HS-27A (cell line): ENCODE results near the gene TESK1.
A peak's percentile ranks its signal among the peaks of the same experiment; 100 is the strongest.

ENCODE experiments used
- DNase-seq: peaks from one replicate; pipeline ENCODE4 v3.0.0-alpha.2; 2012; ENCODE audit warnings: low read depth, missing footprints

Gene TESK1

DNA sequence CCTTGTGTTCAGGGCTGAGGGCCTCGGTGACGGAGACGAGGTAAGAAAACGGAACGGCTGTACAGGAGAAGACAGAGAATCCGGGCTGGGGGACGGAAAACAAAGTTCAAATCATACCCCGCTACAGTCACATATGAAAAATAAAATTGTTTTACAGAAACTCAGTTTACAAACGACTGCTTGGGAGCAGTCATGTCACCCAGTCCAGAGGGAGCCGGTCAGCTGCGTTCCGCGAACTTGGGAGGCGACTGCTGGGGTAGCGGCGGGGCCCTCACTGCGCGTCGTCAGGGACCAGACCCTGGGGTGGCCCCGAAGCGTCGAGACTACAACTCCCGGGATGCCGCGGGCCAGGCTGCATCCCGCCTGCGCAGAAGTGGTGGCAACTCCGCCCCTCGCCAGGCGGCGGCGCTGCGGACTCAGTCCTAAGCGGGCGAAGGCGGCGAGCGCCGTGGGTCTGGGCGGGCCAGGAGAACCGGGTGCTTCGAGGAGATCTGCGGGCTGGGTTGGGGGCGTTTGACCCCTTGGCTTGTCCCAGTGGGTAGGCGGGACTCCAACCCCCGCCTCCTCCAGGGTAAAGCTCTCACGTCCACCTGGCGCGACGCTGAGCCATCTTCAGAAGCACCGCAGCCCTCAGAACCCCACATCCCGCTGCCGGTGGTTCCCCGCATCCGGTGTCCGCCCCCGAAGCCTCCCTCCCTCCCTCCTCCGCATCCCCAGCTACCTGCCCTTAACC lies 41.6 kb downstream of the TESK1 start:
- peak; percentile 83 for DNase-seq

DNA sequence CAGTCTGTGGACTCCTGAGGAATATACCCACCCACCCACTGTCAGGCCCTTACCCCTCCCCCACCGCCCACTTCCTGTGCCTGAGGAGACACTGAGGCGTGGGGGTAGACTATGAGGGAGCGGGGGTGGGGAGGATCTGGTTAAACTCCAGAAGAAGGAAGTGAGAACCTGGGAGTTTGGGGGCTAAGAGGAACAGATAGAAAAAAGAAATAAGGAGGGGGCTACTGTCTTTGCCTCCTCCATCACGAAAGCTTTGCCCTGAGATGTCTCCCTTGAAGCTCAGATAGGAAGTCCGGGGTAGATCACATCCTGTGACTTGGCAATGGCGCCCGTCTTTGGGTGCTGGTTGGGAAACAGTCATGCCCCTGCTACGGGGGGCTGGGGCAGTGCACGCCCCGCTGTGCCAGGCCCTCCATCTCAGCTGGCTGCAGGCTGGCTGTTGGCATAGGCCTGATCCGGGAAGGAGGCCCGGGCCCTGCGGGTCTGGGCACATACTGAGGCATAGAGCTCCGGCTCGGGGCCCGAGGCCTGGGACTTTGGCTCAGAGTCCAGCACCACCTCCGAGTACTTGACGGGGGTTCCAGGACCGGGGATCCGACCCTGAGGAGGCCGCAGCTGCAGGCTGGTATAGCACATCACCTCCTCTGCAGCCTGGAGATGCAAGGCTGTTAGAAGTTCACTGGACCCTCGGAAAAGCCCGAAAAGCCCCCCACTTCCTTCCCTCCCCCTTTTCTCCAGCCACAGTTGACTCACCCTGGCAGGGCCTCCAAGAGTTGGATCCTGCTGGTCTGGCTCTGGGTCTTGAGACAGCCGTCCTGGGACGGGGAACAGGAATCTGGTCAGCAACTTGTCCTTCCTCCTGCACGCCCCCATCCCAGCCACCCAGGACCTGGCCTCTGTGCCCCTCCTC lies 44.6 kb downstream of the TESK1 start:
- no peak for DNase-seq

DNA sequence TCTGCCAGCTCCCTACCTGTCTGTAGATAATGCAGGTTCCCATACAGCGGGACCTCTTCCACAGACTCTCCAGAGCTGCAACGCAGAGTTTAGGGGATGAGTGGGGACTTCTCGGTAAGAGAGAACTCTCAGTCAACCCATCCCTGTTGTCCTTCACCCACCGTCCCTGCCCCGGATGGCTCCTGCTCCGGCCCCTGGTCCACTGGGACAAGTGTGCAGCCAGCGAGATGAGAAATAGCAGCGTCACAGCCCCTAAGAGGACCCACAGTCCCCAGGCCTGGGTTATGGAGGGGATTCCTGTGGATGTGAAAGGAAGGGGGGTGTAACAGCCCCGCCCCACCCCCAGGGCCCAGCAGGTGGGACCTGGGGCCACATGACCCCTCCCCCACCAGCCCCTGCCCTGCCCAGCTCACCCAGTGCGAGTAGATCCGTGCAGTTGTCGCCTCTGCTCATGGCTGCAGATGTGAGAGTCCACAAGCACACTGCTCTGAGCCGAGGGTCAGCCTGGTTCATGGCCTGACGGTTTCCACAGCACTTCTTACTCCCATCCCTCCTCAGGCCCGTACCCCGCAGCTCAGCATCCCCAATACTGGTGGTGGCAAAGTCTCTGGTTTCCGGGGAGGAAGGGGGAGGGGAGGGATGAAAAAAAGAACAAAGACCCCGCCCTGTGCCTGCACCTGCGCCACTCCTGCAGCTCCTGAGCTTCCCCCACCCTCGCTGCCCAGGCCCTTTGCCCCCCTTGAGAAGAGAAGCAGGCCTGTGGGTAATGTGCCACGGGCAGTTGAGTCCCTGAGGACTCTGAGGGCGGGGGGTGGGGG lies 45.5 kb downstream of the TESK1 start, which contains the start of gene SIT1:
TSS of gene SIT1 (minus strand) at position 591 of the 818 bp plus-strand sequence. CDS start at position 513, 78 bp downstream.
- no peak for DNase-seq

DNA sequence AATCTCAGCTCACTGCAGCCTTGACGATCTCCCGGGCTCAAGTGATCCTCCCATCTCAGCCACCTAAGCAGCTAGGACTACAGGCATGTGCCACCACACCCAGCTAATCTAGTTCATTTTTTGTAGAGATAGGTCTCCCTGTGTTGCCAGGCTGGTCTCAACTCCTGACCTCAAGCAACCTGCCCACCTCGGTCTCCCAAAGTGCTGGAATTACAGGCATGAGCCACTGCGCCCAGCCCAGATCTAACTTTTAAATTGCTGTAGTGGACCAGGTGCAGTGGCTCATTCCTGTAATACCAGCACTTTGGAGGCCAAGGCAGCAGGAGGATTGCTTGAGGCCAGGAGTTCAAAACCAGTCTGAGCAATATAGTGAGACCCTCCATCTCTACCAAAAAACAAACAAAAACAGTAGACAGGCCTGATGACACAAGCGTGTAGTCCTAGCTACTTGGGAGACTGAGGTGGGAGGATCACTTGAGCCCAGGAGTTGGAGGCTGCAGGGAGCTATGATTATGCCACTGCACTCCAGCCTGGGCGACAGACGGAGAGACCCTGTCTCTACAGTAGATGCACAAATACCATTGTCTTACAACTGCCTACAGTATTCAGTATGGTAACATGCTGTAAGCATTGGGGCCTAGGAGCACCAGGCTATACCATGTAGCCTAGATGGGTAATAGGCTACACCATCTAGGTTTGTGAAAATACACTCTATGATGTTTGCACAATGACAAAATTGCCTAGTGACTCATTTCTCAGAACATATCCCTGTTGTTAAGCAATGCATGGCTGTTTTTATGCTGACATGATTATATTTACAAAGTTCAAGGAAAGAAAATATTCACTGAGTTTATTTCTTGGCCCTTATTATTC lies 47.1 kb downstream of the TESK1 start:
- DNase-seq = no peak

DNA sequence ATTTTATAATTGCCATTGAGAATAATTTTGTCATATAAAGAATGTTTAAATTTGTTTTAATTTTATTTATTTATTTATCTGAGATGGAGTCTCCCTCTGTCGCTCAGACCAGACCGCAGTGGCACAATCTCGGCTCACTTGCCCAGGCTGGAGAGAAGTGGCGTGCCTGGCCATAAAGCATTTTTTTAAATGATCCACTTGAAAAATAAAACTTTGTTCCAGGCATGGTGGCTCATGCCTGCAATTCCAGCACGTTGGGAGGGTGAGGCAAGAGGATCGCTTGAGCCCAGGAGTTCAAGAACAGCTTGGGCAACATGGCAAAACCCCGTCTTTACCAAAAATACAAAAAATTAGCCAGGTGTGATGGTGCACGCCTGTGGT lies 47.8 kb downstream of the TESK1 start:
- DNase-seq = no peak

DNA sequence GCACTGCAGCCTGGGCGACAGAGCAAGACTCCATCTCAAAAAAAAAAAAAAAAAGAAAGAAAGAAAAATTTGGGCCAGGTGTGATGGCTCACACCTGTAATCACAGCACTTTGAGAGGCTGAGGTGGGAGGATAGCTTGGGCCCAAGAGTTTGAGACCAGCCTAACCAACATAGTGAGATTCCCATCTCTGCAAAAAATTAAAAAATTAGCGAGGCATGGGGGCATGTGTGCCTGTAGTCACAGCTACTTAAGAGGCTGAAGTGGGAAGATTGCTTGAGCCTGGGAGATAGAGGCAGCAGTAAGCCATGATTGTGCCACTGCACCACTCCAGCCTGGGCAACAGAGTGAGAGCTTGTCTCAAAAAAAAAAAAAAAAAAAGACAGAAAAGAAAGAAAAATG lies 48.5 kb downstream of the TESK1 start:
- DNase-seq = no peak

DNA sequence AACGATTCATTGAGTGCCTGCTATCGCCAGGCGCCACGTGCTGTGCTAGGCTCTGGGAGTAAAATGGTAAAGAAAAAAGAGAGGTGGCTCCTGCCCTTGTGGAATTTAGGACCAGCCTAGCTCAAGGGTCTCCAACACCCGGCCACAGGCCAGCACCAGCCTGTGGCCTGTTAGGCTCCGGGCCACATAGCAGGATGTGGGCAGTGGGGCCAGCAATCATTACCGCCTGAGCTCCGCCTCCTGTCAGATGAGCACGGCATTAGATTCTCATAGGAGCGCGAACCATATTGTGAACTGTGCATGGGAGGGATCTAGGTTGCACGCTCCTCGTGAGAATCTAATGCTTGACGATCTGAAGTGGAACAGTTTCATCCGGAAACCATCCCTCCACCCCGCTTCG lies 51.3 kb downstream of the TESK1 start:
- DNase-seq = no peak

DNA sequence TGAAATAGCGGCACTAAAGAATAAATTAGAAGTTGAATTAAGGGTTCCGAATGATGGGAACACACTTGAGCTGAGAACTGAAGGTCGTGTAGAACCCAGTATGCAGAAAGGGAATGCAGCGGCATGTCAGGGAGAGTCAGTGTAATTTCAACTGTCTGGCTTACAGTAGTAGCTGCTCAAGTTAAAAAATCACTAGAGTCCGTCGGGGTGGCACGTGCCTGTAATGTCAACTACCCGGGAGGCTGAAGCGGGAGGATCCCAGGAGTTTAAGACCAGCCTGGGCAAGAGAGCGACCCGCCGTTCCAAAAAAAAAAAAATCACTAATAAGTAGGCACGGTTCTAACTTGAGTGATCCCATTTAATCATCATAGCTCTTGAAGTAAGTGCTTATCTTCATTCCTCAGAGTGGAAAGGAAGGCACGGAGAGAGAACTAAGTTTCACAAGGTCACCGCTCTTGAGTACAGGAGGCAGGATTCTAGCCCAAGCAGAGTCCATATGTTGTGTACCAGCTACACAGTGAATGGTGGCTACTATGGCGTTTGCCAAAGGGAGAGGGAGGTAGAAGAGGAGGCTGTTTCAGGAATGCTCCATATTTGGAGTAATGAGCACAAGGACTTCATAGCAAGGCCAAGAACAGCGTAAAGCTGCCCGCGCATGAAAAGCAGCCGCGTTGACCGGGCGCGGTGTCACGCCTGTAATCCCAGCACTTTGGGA lies 51.9 kb downstream of the TESK1 start:
- no peak for DNase-seq

DNA sequence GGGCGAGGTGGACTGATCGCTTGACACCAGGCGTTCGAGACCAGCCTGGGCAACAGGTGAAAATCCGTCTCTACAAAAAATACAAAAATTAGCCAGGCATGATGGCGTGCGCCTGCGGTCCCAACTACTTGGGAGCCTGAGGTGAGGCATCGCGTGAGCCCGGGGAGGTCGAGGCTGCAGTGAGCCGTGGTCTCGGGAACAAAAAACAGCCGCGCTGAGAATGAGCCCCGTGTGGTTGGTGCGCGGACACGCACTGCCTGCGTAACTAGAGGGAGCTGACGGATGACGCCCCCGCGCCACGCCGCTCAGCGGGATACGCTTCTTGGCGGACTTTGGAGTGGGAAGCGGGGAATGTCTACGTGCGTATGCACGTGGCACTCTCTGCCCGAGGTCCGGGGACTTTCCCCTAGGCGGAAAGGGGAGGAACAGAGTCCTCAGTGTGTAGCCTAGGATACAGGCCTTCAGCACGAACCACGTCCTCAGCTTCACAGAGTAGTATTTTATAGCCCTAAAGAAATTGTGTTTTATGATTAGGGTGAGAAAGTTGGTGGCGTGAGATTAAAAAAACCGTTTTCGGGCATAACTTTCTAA lies 52.6 kb downstream of the TESK1 start, which contains the start of gene RMRP:
TSS of gene RMRP (minus strand) at position 474 of the 591 bp plus-strand sequence.
- peak; percentile 96 for DNase-seq

DNA sequence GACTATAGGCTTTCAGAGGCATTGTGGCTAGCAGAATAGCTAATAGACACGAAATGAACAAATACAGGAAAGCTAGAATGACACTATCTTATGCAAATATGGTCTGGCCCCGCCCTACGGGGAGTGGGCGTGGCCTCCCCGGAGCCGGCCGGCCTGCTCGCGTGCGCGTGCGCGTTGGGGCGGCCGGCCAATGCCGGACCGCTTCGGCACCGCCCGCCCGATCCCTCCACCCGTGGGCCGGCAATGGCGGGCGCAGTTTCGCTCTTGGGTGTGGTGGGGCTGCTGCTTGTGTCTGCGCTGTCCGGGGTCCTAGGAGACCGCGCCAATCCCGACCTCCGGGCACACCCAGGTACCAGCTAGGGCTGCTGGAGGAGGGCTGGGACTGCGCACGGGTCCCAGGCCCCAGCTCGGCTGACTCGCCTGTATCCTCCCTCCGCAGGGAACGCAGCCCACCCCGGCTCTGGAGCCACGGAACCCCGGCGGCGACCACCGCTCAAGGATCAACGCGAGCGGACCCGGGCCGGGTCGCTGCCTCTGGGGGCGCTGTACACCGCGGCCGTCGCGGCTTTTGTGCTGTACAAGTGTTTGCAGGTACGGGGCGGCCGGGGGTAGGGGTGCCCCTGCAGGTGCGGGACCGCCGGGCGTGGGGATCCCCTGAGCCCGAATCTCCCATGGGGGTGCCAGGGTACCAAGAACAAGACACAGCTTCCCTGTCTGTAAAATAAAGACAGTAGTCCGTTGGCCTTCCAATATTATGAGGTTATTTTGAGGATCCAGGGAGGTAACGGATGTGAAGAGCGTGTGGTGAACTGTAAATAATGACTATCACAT lies 53.3 kb downstream of the TESK1 start, which contains the start of gene CCDC107:
TSS of gene CCDC107 (plus strand) at position 156 of the 831 bp plus-strand sequence. CDS start at position 244, 88 bp downstream.
- no peak for DNase-seq

DNA sequence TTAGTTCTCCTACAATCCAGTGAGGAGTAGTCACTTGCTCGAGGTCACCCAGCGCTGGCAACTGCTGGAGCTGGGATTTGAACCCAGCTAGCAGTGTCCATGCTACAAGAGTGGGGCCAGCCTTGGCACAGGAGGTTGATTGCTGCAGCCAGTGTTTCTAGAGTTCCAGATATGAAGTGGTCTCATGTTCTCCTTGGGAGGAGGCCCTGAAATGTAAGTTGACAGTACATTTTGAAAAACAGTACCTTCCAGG lies 53.8 kb downstream of the TESK1 start:
- DNase-seq = no peak

DNA sequence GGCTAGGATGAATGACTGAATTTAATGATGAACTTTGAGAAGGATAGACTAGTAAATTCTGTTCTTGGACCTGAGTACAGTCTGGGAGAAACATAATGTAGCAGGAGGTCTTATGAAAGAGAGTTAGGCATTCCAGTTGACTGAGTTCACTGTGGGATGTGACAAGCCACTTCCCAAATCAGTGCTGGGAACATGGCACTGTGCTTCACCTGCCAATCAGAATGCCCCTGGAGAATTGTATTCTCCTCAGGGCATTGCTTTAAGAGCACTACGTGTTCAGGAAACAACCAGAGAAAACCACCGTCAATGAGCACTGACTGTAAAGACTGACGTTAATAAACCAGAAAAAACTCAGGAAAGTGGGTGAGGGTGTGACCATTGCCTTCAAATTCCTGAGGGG lies 54.3 kb downstream of the TESK1 start:
- no peak for DNase-seq
